MCF 10A (cell line): ENCODE data around the gene EPHA1. TPM values are rescaled to one million over a fixed set of nuclear protein-coding genes. Genes with fewer than 3 reads are reported as not detected.
A peak's percentile ranks its signal among the peaks of the same experiment; 100 is the strongest.
"Not testable (repeated sequence)": the region's sequence is repeated elsewhere in the genome, so short reads cannot be mapped to it uniquely, and the experiment has no call there.

Experiments
- BruUV-seq: library from RNA; stranded (reverse); fragments of 400-500 nt; replicated peaks from 2 replicates; lab custom pipeline; 2021; lab: Mats Ljungman, UMichigan
- CTCF ChIA-PET: fragments of 300-600 bp; sonication (Branson Sonifier 250); formaldehyde crosslinking; extraction: SDS; loops from one replicate; lab custom pipeline; 2021; ENCODE audit warnings: antibody characterized with exemption, inconsistent platforms; lab: Yijun Ruan, JAX
- POLR2A ChIA-PET: fragments of 300-600, 350-650 bp; sonication (Branson Sonifier 250); formaldehyde crosslinking; extraction: SDS; loops from one replicate; lab custom pipeline; 2020; ENCODE audit warnings: antibody characterized with exemption, inconsistent platforms; lab: Yijun Ruan, JAX
- DNase-seq: peaks from one replicate; pipeline ENCODE4 v3.0.0-alpha.2; 2018; ENCODE audit not compliant: unreplicated experiment
- H3K27ac Mint-ChIP-seq: one replicate; pipeline ENCODE4 v1.8.0; 2022; ENCODE audit warnings: mild to moderate bottlenecking, low read depth, mixed read lengths; ENCODE audit not compliant: unreplicated experiment
- H3K27me3 Mint-ChIP-seq: one replicate; pipeline ENCODE4 v1.8.0; 2022; ENCODE audit warnings: mixed read lengths; ENCODE audit not compliant: insufficient read depth, unreplicated experiment
- H3K36me3 Mint-ChIP-seq: one replicate; pipeline ENCODE4 v1.8.0; 2022; ENCODE audit warnings: mild to moderate bottlenecking, moderate library complexity, mixed read lengths; ENCODE audit not compliant: insufficient read depth, unreplicated experiment
- H3K4me1 Mint-ChIP-seq: one replicate; pipeline ENCODE4 v1.8.0; 2022; ENCODE audit warnings: mixed read lengths; ENCODE audit not compliant: insufficient read depth, unreplicated experiment
- H3K4me3 Mint-ChIP-seq: one replicate; pipeline ENCODE4 v1.8.0; 2022; ENCODE audit warnings: mild to moderate bottlenecking, moderate library complexity, mixed read lengths; ENCODE audit not compliant: unreplicated experiment
- H3K9me3 Mint-ChIP-seq: one replicate; pipeline ENCODE4 v1.8.0; 2022; ENCODE audit warnings: mixed read lengths; ENCODE audit not compliant: unreplicated experiment
- CTCF ChIP-seq: fragments of 200-600 bp; IDR thresholded peaks from one replicate; pipeline ENCODE4 v1.8.0; 2022; ENCODE audit warnings: antibody characterized with exemption, mild to moderate bottlenecking; ENCODE audit not compliant: unreplicated experiment
- intact Hi-C: fragments of 100-400 bp; cut with micrococcal nuclease; formaldehyde crosslinking; loops from 2 replicates; pipeline ENCODE4 v1.14.1; 2022
- total RNA-seq: library from RNA; stranded (reverse); gene quantifications from 2 replicates; pipeline ENCODE4 v1.2.3, GENCODE V29; 2022

The EPHA1 gene
- total RNA-seq, 1 experiment from 2014 or later: 0.89 TPM

- H3K4me3 Mint-ChIP-seq: no peak overlapping the region
- no TSS peak for BruUV-seq
- intact Hi-C loops: loop anchor here (1.0 to 10.0 kb wide), 4 partner anchors 36 to 411 kb away; no protein-coding TSS in a partner anchor
Observed at GRCh38 chr7:143415742-143416397, 7.2 kb upstream of the EPHA1 start.

GRCh38 chr7:143415209-143415608 lies 6.6 kb upstream of the EPHA1 start:
- H3K36me3 Mint-ChIP-seq, BruUV-seq, H3K4me3 Mint-ChIP-seq, DNase-seq, H3K27me3 Mint-ChIP-seq, H3K9me3 Mint-ChIP-seq, H3K27ac Mint-ChIP-seq: not testable (repeated sequence)
- peaks cover 32% of the 10 kb centered on the region for H3K4me1 Mint-ChIP-seq
- POLR2A ChIA-PET: interaction anchor here (0.6 to 2.3 kb wide), 5 partner anchors 9 to 175 kb away, joined by 3 to 9 read pairs (median 5); partner anchors contain the start of gene GSTK1
- intact Hi-C loops: loop anchor here (10.0 kb wide), 1 partner anchor 410 kb away; no protein-coding TSS in a partner anchor
- CTCF ChIA-PET: interaction anchor here (0.7 to 5.8 kb wide), 21 partner anchors 9 to 321 kb away, joined by 3 to 131 read pairs (median 5); partner anchors contain the start of gene GSTK1

More at GRCh38 chr7:143415742-143416397, 7.2 kb upstream of the EPHA1 start:
- DNase-seq: peak; percentile 47
- CTCF ChIA-PET: interaction anchor here (0.7 to 5.8 kb wide), 30 partner anchors 8 to 321 kb away, joined by 3 to 131 read pairs (median 4); partner anchors contain the start of genes EPHA1, FAM131B, GSTK1 and TAS2R40
- POLR2A ChIA-PET: interaction anchor here (0.6 to 2.3 kb wide), 7 partner anchors 23 to 550 kb away, joined by 3 to 9 read pairs (median 5); partner anchors contain the start of gene GSTK1
- H3K27me3 Mint-ChIP-seq: no peaks in the 10 kb centered on the region
- no peak for TF ChIP-seq CTCF
- H3K4me1 Mint-ChIP-seq: peaks cover 32% of the 10 kb centered on the region
- no peak overlapping the region for H3K27ac Mint-ChIP-seq
- no peaks in the 10 kb centered on the region for H3K9me3 Mint-ChIP-seq
- no peaks in the 10 kb centered on the region for H3K36me3 Mint-ChIP-seq

- BruUV-seq: no TSS peak
- Mint-ChIP-seq H3K9me3 (no peaks in the 10 kb centered on the region), H3K4me3 (no peak overlapping the region), H3K27ac (no peak overlapping the region), H3K4me1 (peaks cover 24% of the 10 kb centered on the region), H3K36me3 (no peaks in the 10 kb centered on the region), H3K27me3 (no peaks in the 10 kb centered on the region)
- no peak for TF ChIP-seq CTCF
- intact Hi-C loops: loop anchor here (10.0 kb wide), 1 partner anchor 408 kb away; no protein-coding TSS in a partner anchor
- CTCF ChIA-PET: no interaction called here
- DNase-seq: no peak
- POLR2A ChIA-PET: no interaction called here
Observed at GRCh38 chr7:143413123-143413522, 4.5 kb upstream of the EPHA1 start.

DNA sequence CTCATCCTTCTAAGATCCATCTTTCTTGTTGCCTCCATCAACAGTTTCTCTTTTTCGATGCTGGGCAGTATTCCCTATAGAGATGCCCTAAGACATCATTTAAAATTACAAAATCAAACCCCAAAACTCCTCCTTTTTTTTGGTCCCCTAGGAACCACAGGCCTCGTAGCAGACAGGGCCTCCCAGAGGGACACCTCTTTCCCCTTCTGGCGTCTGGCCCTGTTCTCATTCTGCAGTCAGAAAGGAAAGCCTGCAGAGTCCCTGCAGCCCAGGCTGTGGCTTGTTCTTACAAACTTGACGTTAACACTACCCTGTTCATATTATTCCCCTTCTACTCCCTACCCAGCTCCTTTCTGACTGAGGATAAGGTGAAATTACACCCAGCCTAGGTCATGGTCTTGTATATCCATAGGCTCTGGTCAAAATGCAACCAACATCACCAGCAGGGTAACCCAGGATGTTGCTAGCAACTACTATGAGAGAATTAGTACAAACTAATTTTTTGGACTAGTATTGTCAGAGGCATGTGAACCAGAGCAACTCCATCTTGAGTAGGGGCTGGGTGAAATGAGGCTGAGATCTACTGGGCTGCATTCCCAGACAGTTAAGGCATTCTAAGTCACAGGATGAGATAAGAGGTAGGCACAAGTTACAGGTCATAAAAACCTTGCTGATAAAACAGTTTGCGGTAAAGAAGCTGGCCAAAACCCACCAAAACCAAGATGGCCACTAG lies 3.5 kb upstream of the EPHA1 start:
- no peaks in the 10 kb centered on the region for H3K27me3 Mint-ChIP-seq
- no peak for DNase-seq
- H3K9me3 Mint-ChIP-seq: no peaks in the 10 kb centered on the region
- CTCF ChIA-PET: interaction anchor here (0.7 to 11.0 kb wide), 4 partner anchors 20 to 172 kb away, joined by 3 to 84 read pairs (median 3); no protein-coding TSS in a partner anchor
- no TSS peak for BruUV-seq
- POLR2A ChIA-PET: no interaction called here
- no peak for TF ChIP-seq CTCF
- H3K27ac Mint-ChIP-seq: no peak overlapping the region
- H3K36me3 Mint-ChIP-seq: no peaks in the 10 kb centered on the region
- intact Hi-C loops: loop anchor here (10.0 kb wide), 1 partner anchor 407 kb away; no protein-coding TSS in a partner anchor
- H3K4me1 Mint-ChIP-seq: peaks cover 28% of the 10 kb centered on the region
- no peak overlapping the region for H3K4me3 Mint-ChIP-seq
